H1 (cell line): ENCODE measurements around the gene SPRN. TPM values are rescaled to one million over a fixed set of nuclear protein-coding genes. Genes with fewer than 3 reads are reported as not detected.

ENCODE experiments used
- JUND ChIP-seq: IDR thresholded peaks from 2 replicates; pipeline ENCODE4 v1.6.1; 2011; ENCODE audit warnings: mild to moderate bottlenecking, improper control_type of control experiment, low read length
- KDM1A ChIP-seq: fragments of 200-600, 300-600 bp; sonication (generic); IDR thresholded peaks from 2 replicates; pipeline ENCODE4 v1.7.1; 2016; ENCODE audit warnings: mild to moderate bottlenecking, low read length, borderline replicate concordance
- KDM5A ChIP-seq: fragments of 200-600 bp; IDR thresholded peaks from 2 replicates; pipeline ENCODE4 v1.7.1; 2012; ENCODE audit warnings: mild to moderate bottlenecking, low read length, inconsistent platforms, mixed read lengths
- MAFK ChIP-seq: IDR thresholded peaks from 2 replicates; pipeline ENCODE4 v1.6.1; 2012; ENCODE audit warnings: low read depth, mild to moderate bottlenecking, improper control_type of control experiment, low read length
- polyA plus RNA-seq, 7 experiments: library from polyadenylated mRNA; depleted of rRNA in 3 of 7; stranded (reverse) in 5 of 7; unstranded in 2 of 7; fragments of >200 nt in 5 of 7; fragments of 200-250 nt in 2 of 7; gene quantifications; 1 replicate in 5 of 7; 2 replicates in 1 of 7; 4 replicates in 1 of 7; pipeline versions ENCODE4 v1.2.1 to v1.2.3, GENCODE V29; 2011 to 2013; ENCODE audit warnings: missing spikeins in 2 of 7, mixed read lengths in 2 of 7
- total RNA-seq: library from RNA; stranded (reverse); fragmentation: NEBNext Ultra II Directional; extraction: Animal tissue kit (Norgen Biotek cat#: 25700); gene quantifications from 2 replicates; pipeline ENCODE4 v1.2.1, GENCODE V29; 2021

SPRN gene
- total and polyA plus RNA-seq, 2 of the 8 experiments (the other 6 are each of a cell fraction or from before 2014, with no cell fraction given) = 0.23 to 0.24 TPM

DNA sequence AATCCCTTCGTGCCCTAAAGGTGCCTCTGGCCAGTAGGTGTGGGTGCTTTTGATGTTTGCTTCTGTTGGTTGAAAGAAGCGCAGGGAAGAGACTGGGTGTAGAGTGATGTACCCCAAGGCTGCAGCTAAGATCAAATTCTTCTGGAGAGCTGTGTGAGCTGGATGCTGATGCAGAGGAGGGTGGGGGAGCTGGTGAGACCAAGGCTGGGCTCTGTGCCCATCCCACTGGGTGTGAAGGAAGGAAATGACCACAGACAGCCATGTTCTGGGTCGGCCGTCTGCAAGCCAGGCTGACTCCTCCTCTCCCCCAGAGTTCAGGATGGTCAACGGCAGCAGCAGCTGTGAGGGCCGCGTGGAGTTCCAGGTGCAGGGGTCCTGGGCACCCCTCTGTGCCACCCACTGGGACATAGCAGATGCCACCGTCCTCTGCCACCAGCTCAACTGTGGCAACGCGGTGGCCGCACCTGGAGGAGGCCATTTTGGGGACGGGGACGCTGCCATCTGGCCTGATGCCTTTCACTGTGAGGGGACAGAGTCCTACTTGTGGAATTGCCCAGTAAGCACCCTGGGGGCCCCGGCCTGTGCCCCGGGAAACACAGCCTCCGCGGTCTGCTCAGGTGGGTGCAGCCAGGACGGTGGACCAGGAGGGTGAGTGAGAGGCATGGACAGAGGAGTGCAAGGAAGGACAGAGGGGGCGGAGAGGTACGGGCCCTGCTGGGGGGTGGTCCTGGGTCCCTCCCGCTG lies 34.5 kb upstream of the SPRN start (continued):
- TF ChIP-seq JUND (no peak), KDM1A (no peak), KDM5A (no peak), MAFK (no peak)
